Mesenchymal stem cell (in vitro differentiated cells and primary cell): ENCODE results near the gene FSD1L.
A peak's percentile ranks its signal among the peaks of the same experiment; 100 is the strongest.

Source experiments
- DNase-seq: peaks from one replicate; pipeline ENCODE4 v3.0.0-alpha.2; 2013
- H2AFZ ChIP-seq: one replicate; pipeline ENCODE4 v1.6.1; 2013; ENCODE audit warnings: low read depth, mild to moderate bottlenecking, control low read depth, inconsistent platforms, low read length, moderate library complexity
- H2AK5ac ChIP-seq: 2 replicates; pipeline ENCODE4 v1.6.1; 2013; ENCODE audit warnings: low read length, moderate library complexity, mild to moderate bottlenecking, inconsistent platforms; ENCODE audit not compliant: severe bottlenecking
- H2BK120ac ChIP-seq: one replicate; pipeline ENCODE4 v1.6.1; 2013; ENCODE audit warnings: low read depth, mild to moderate bottlenecking, inconsistent platforms, low read length, moderate library complexity
- H2BK12ac ChIP-seq, 2 experiments: one replicate each; pipeline ENCODE4 v1.6.1; 2013; ENCODE audit warnings: inconsistent platforms in 2 of 2, low read length in 2 of 2, mild to moderate bottlenecking in 2 of 2, moderate library complexity in 2 of 2, control low read depth in 1 of 2
- H2BK15ac ChIP-seq: one replicate; pipeline ENCODE4 v1.6.1; 2013; ENCODE audit warnings: mild to moderate bottlenecking, low read depth, inconsistent platforms; ENCODE audit not compliant: poor library complexity, severe bottlenecking
- H2BK5ac ChIP-seq: 2 replicates; pipeline ENCODE4 v1.6.1; 2013; ENCODE audit warnings: low read depth, mild to moderate bottlenecking, low read length, control low read depth, inconsistent platforms; ENCODE audit not compliant: poor library complexity, severe bottlenecking
- H3K14ac ChIP-seq, 2 experiments: one replicate each; pipeline ENCODE4 v1.6.1; 2013; ENCODE audit warnings: inconsistent platforms in 2 of 2, low read length in 2 of 2, control low read depth in 1 of 2, mild to moderate bottlenecking in 1 of 2, moderate library complexity in 1 of 2
- H3K18ac ChIP-seq, 2 experiments: one replicate each; pipeline ENCODE4 v1.6.1; 2013; ENCODE audit warnings: inconsistent platforms in 2 of 2, low read length in 2 of 2, control low read depth in 1 of 2, low read depth in 1 of 2, mild to moderate bottlenecking in 1 of 2
- H3K23ac ChIP-seq, 2 experiments: one replicate each; pipeline ENCODE4 v1.6.1; 2013; ENCODE audit warnings: inconsistent platforms in 2 of 2, low read length in 2 of 2, mild to moderate bottlenecking in 2 of 2, moderate library complexity in 2 of 2, control low read depth in 1 of 2
- H3K27ac ChIP-seq: 2 replicates; pipeline ENCODE4 v1.5.1; 2013; ENCODE audit warnings: mild to moderate bottlenecking, moderate library complexity, low read length, control low read depth, inconsistent platforms; ENCODE audit not compliant: poor library complexity, severe bottlenecking
- H3K27me3 ChIP-seq, 2 experiments: 2 replicates each; pipeline versions ENCODE4 v1.6.1 to v1.7.0; 2013; ENCODE audit warnings: low read length in 2 of 2, mild to moderate bottlenecking in 2 of 2, moderate library complexity in 2 of 2, control low read depth in 1 of 2, inconsistent platforms in 1 of 2; ENCODE audit not compliant: control insufficient read depth in 1 of 2, insufficient read depth in 1 of 2
- H3K36me3 ChIP-seq, 2 experiments: 2 replicates each; pipeline versions ENCODE4 v1.6.1 to v1.7.0; 2013; ENCODE audit warnings: low read length in 2 of 2, control low read depth in 1 of 2, inconsistent platforms in 1 of 2, low read depth in 1 of 2, mild to moderate bottlenecking in 1 of 2; ENCODE audit not compliant: insufficient read depth in 2 of 2, control insufficient read depth in 1 of 2
- H3K4ac ChIP-seq, 2 experiments: one replicate each; pipeline ENCODE4 v1.6.1; 2013; ENCODE audit warnings: inconsistent platforms in 2 of 2, low read length in 2 of 2, mild to moderate bottlenecking in 2 of 2, moderate library complexity in 2 of 2, control low read depth in 1 of 2, low read depth in 1 of 2
- H3K4me1 ChIP-seq: 2 replicates; pipeline ENCODE4 v1.6.1; 2013; ENCODE audit warnings: low read depth, low read length, control low read depth; ENCODE audit not compliant: control insufficient read depth, insufficient read depth
- H3K4me2 ChIP-seq: 2 replicates; pipeline ENCODE4 v1.6.1; 2013; ENCODE audit warnings: low read length, mild to moderate bottlenecking, inconsistent platforms; ENCODE audit not compliant: poor library complexity, severe bottlenecking
- H3K4me3 ChIP-seq, 2 experiments: 2 replicates each; pipeline versions ENCODE4 v1.5.1 to v1.7.0; 2013; ENCODE audit warnings: low read length in 2 of 2, mild to moderate bottlenecking in 2 of 2, control low read depth in 1 of 2, low read depth in 1 of 2; ENCODE audit not compliant: insufficient read depth in 1 of 2
- H3K79me1 ChIP-seq: replicated peaks from 2 replicates; pipeline ENCODE4 v1.6.1; 2013; ENCODE audit warnings: mild to moderate bottlenecking, control low read depth, low read length, inconsistent platforms; ENCODE audit not compliant: poor library complexity, severe bottlenecking
- H3K9ac ChIP-seq: 2 replicates; pipeline ENCODE4 v1.7.0; 2013; ENCODE audit warnings: mild to moderate bottlenecking, low read length, moderate library complexity
- H3K9me3 ChIP-seq: 2 replicates; pipeline ENCODE4 v1.7.0; 2013; ENCODE audit warnings: mild to moderate bottlenecking, low read length; ENCODE audit not compliant: control insufficient read depth
- H4K8ac ChIP-seq: one replicate; pipeline ENCODE4 v1.6.1; 2013; ENCODE audit warnings: inconsistent platforms, mild to moderate bottlenecking, low read length, moderate library complexity
- H4K91ac ChIP-seq: one replicate; pipeline ENCODE4 v1.6.1; 2013; ENCODE audit warnings: mild to moderate bottlenecking, low read length, inconsistent platforms
- WGBS: methylation state at CpG from one replicate; pipeline ENCODE4 v1.1.7; 2013; ENCODE audit warnings: mixed read lengths; 5-methylcytosine and 5-hydroxymethylcytosine counted together

Gene FSD1L

GRCh38 chr9:105449081-105449480 lies 1.2 kb downstream of the FSD1L start:
- Histone ChIP-seq H3K4me3 (peak overlapping the region in 1 of 2 experiments; percentile 91), H3K4me2 (no peak overlapping the region), H3K4ac (no peak overlapping the region), H4K8ac (no peak overlapping the region), H2AFZ (no peak overlapping the region), H2AK5ac (no peak overlapping the region), H3K36me3 (no peaks in the 10 kb centered on the region), H3K14ac (no peak overlapping the region), H2BK120ac (no peak overlapping the region), H3K4me1 (peaks cover 5% of the 10 kb centered on the region), H4K91ac (no peak overlapping the region), H2BK5ac (no peak overlapping the region), H2BK15ac (no peak overlapping the region), H3K23ac (no peak overlapping the region), H3K9me3 (no peaks in the 10 kb centered on the region), H3K79me1 (peaks cover 3% of the 10 kb centered on the region), H3K27me3 (no peaks in the 10 kb centered on the region), H3K18ac (no peak overlapping the region), H2BK12ac (no peak overlapping the region), H3K27ac (no peak overlapping the region), H3K9ac (peak overlapping the region; percentile 93)
- no peak for DNase-seq
- WGBS = 37% methylated on average over 2 of the region's 2 CpGs

GRCh38 chr9:105452185-105452584 lies 4.4 kb downstream of the FSD1L start:
- Histone ChIP-seq H2BK12ac (no peak overlapping the region), H3K4ac (no peak overlapping the region), H3K79me1 (peaks cover 7% of the 10 kb centered on the region), H3K4me3 (no peak overlapping the region), H3K23ac (no peak overlapping the region), H3K9ac (no peak overlapping the region), H4K8ac (no peak overlapping the region), H2BK120ac (no peak overlapping the region), H3K4me1 (peaks cover 5% of the 10 kb centered on the region), H3K27ac (no peak overlapping the region), H3K36me3 (no peaks in the 10 kb centered on the region), H3K27me3 (no peaks in the 10 kb centered on the region), H3K18ac (no peak overlapping the region), H3K9me3 (no peaks in the 10 kb centered on the region), H4K91ac (no peak overlapping the region), H3K14ac (no peak overlapping the region), H2AFZ (no peak overlapping the region), H2AK5ac (no peak overlapping the region), H2BK5ac (no peak overlapping the region), H2BK15ac (no peak overlapping the region), H3K4me2 (no peak overlapping the region)
- WGBS = 100% methylated on average over 2 of the region's 3 CpGs
- DNase-seq = no peak

- H3K4me1 ChIP-seq = peaks cover 4% of the 10 kb centered on the region
- 86% methylated on average over 1 of the region's 2 CpGs for WGBS
- no peak overlapping the region for H2BK5ac ChIP-seq
- H3K4me3 ChIP-seq = no peak overlapping the region
- H2BK15ac ChIP-seq = no peak overlapping the region
- H2BK12ac ChIP-seq = no peak overlapping the region
- peaks cover 0 to 7% of the 10 kb centered on the region in 2 experiments for H3K36me3 ChIP-seq
- H3K9me3 ChIP-seq = peaks cover 6% of the 10 kb centered on the region
- H3K14ac ChIP-seq = no peak overlapping the region
- peaks cover 11% of the 10 kb centered on the region for H3K79me1 ChIP-seq
- no peaks in the 10 kb centered on the region for H3K27me3 ChIP-seq
- no peak overlapping the region for H2AK5ac ChIP-seq
- H3K9ac ChIP-seq = peak overlapping the region; percentile 15
- H2BK120ac ChIP-seq = no peak overlapping the region
- H3K18ac ChIP-seq = no peak overlapping the region
- no peak overlapping the region for H3K4me2 ChIP-seq
- no peak overlapping the region for H3K4ac ChIP-seq
- H4K8ac ChIP-seq = no peak overlapping the region
- H2AFZ ChIP-seq = no peak overlapping the region
- no peak for DNase-seq
- H3K27ac ChIP-seq = no peak overlapping the region
- H4K91ac ChIP-seq = no peak overlapping the region
- H3K23ac ChIP-seq = no peak overlapping the region
Observed at GRCh38 chr9:105455836-105456475, 8.1 kb downstream of the FSD1L start.

- Histone ChIP-seq H2BK120ac (no peak overlapping the region), H3K9ac (no peak overlapping the region), H2AK5ac (no peak overlapping the region), H4K8ac (peak overlapping the region; percentile 27), H3K36me3 (peaks cover 0 to 7% of the 10 kb centered on the region in 2 experiments), H2AFZ (no peak overlapping the region), H3K4me2 (no peak overlapping the region), H3K14ac (no peak overlapping the region), H3K18ac (peak overlapping the region in 1 of 2 experiments; percentile 14), H3K4me1 (peaks cover 4% of the 10 kb centered on the region), H2BK15ac (no peak overlapping the region), H3K27me3 (no peaks in the 10 kb centered on the region), H3K27ac (no peak overlapping the region), H3K79me1 (peaks cover 15% of the 10 kb centered on the region), H3K23ac (peak overlapping the region in 1 of 2 experiments; percentile 2), H3K9me3 (peaks cover 6% of the 10 kb centered on the region), H3K4me3 (no peak overlapping the region), H2BK12ac (no peak overlapping the region), H2BK5ac (no peak overlapping the region), H4K91ac (no peak overlapping the region), H3K4ac (no peak overlapping the region)
- DNase-seq = no peak
- 97% methylated on average over 15 of the region's 15 CpGs for WGBS
Observed at GRCh38 chr9:105457560-105458294, 9.9 kb downstream of the FSD1L start.
